Fibroblast of the aortic adventitia (primary cell): ENCODE data around the gene CTSH. TPM values are rescaled to one million over a fixed set of nuclear protein-coding genes. Genes with fewer than 3 reads are reported as not detected.
A peak's percentile ranks its signal among the peaks of the same experiment; 100 is the strongest.
"Not testable (repeated sequence)": the region's sequence is repeated elsewhere in the genome, so short reads cannot be mapped to it uniquely, and the experiment has no call there.

Experiments
- DNase-seq: peaks from one replicate; pipeline ENCODE4 v3.0.0-alpha.2; 2010; ENCODE audit warnings: low read depth
- H3K4me3 ChIP-seq: 2 replicates; pipeline ENCODE4 v1.5.1; 2011; ENCODE audit warnings: low read depth, mild to moderate bottlenecking, control low read depth, low read length, moderate library complexity
- CTCF ChIP-seq: IDR thresholded peaks from 2 replicates; pipeline ENCODE4 v1.5.1; 2011; ENCODE audit warnings: mild to moderate bottlenecking, low read length, control low read depth, inconsistent platforms; ENCODE audit not compliant: insufficient read depth
- small RNA-seq: library from RNA; depleted of rRNA; stranded (forward); fragments of <200 nt; gene quantifications from one replicate; pipeline ENCODE3, GENCODE V24; 2012
- total RNA-seq: library from RNA; depleted of rRNA; stranded (reverse); fragments of >200 nt; gene quantifications from 2 replicates; pipeline ENCODE4 v1.2.3, GENCODE V29; 2012; ENCODE audit warnings: low replicate concordance

CTSH gene
- total RNA-seq, 1 donor = 8.5 TPM

- TF ChIP-seq CTCF = no peak
- peak overlapping the region; percentile 99 for H3K4me3 ChIP-seq
- no peak for DNase-seq
Measured at GRCh38 chr15:78873793-78874765, 70.8 kb downstream of the CTSH start.

DNA sequence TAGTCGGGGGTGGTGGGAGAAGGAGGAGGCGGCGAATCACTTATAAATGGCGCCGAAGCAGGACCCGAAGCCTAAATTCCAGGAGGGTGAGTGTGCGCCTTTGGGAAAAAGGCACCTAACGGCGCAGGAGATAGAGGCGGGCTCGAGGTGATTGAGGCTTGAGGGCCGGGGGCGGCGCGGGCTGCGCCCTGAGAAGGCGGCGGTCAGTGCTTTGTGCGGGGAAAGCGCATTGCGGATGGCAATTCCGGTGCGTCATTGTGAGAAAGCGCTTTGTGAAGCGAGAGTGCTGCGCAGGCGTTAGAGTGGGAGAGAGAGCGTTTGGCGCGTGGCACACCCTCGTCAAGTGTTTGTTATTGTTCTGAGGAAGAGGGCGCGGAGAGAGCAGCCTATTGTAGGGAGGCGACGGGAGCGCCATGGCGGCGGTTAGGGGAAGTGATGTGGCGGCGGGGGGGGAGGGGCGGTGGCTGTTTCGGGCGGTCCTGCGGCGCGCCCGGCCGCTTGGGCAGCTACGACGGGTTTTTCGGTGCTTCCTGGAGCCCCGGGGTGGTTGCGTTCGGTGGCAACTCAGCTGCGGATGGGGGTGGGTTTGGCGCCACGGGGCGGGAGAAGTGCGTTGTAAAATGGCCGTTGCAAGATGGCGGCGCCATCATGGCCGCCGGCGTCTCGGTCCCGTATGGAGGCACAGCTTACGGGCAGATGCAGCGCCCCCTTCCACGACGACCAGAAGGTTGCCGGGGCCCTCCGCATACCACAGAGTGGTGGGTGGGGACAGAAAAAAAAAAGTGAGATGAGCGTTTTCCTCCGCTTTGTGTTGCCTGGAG, 71.7 kb downstream of the CTSH start:
- peak overlapping the region; percentile 99 for H3K4me3 ChIP-seq
- DNase-seq = peak; percentile 86
- TF ChIP-seq CTCF = peak; percentile 50

GRCh38 chr15:78872155-78872971, 72.5 kb downstream of the CTSH start, which contains the start of gene MORF4L1:
Gene MORF4L1, plus strand, starts transcription at chr15:78872890. Its CDS starts 128 bp downstream, at chr15:78873018.
- TF ChIP-seq CTCF = no peak
- H3K4me3 ChIP-seq = peak within 1 kb of the TSS; percentile 99
- DNase-seq = peak; percentile 93

- not testable (repeated sequence) for H3K4me3 ChIP-seq, DNase-seq
Measured at GRCh38 chr15:78871483-78872127, 73.2 kb downstream of the CTSH start.

Small RNA genes lying within 50 kb of the gene (small RNA-seq; reads per million reads assigned to genes)
- gene RNU6-415P = not detected

Other genes starting within 250 kb of the CTSH start
- 7.5 and 11.2 TPM in 2 replicates for gene ADAMTS7, start 133.6 kb downstream of the CTSH start, total RNA-seq
- 431 and 447 TPM in 2 replicates for gene MORF4L1, start 72.2 kb downstream of the CTSH start, total RNA-seq
- gene RASGRF1, start 145.7 kb upstream of the CTSH start, total RNA-seq = not detected in 2 replicates